WERI-Rb-1 (cell line): ENCODE results near the gene RAB19.

Experiments used
- DNase-seq: peaks from one replicate; pipeline ENCODE4 v3.0.0-alpha.2; 2020
- H3K27ac ChIP-seq: fragments of 250-450 bp; sonication (Bioruptor Pico); 2 replicates; pipeline ENCODE4 v1.5.1; 2020; ENCODE audit warnings: mild to moderate bottlenecking, moderate library complexity
- H3K27me3 ChIP-seq: fragments of 250-450 bp; sonication (Bioruptor Pico); 2 replicates; pipeline ENCODE4 v1.5.1; 2021; ENCODE audit warnings: mild to moderate bottlenecking, low read depth, moderate library complexity; ENCODE audit not compliant: insufficient read depth, severe bottlenecking
- H3K36me3 ChIP-seq: fragments of 250-450 bp; sonication (Bioruptor Pico); 2 replicates; pipeline ENCODE4 v1.5.1; 2020; ENCODE audit warnings: mild to moderate bottlenecking, moderate library complexity
- H3K4me3 ChIP-seq: 2 replicates; pipeline ENCODE4 v1.5.1; 2011; ENCODE audit warnings: low read depth, mild to moderate bottlenecking, control low read depth, low read length
- H3K9me3 ChIP-seq: fragments of 250-450 bp; sonication (Bioruptor Pico); 2 replicates; pipeline ENCODE4 v1.5.1; 2021; ENCODE audit warnings: mild to moderate bottlenecking, moderate library complexity; ENCODE audit not compliant: severe bottlenecking
- TF ChIP-seq, protein P1 (sequence below): IDR thresholded peaks from 2 replicates; pipeline ENCODE4 v1.5.1; 2011; ENCODE audit warnings: low read depth, mild to moderate bottlenecking, control low read depth, inconsistent platforms, low read length

The RAB19 gene

DNA sequence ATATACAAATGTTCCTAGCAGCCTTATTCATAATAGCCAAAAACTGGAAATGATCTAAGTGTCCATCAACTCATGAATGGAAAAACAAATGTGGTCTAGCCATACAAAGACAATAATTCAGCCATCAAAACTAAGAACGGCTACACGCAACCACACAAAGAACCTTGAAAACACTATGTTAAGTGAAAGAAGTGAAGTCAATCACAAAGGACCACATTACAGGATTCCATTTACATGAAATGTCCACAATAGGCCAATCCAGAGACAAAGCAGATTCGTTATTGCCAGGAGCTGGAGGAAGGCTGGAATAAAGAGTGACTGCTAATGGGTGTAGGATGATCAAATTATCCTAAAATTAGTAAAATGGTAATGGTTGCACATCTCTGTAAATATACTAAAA is 54.3 kb downstream of the RAB19 start:
- TF ChIP-seq, protein P1, sequence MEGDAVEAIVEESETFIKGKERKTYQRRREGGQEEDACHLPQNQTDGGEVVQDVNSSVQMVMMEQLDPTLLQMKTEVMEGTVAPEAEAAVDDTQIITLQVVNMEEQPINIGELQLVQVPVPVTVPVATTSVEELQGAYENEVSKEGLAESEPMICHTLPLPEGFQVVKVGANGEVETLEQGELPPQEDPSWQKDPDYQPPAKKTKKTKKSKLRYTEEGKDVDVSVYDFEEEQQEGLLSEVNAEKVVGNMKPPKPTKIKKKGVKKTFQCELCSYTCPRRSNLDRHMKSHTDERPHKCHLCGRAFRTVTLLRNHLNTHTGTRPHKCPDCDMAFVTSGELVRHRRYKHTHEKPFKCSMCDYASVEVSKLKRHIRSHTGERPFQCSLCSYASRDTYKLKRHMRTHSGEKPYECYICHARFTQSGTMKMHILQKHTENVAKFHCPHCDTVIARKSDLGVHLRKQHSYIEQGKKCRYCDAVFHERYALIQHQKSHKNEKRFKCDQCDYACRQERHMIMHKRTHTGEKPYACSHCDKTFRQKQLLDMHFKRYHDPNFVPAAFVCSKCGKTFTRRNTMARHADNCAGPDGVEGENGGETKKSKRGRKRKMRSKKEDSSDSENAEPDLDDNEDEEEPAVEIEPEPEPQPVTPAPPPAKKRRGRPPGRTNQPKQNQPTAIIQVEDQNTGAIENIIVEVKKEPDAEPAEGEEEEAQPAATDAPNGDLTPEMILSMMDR = no peak
- no peak for DNase-seq
- Histone ChIP-seq H3K4me3 (no peak overlapping the region), H3K27ac (no peak overlapping the region), H3K27me3 (no peaks in the 10 kb centered on the region), H3K9me3 (no peaks in the 10 kb centered on the region), H3K36me3 (peaks cover 74% of the 10 kb centered on the region)

DNA sequence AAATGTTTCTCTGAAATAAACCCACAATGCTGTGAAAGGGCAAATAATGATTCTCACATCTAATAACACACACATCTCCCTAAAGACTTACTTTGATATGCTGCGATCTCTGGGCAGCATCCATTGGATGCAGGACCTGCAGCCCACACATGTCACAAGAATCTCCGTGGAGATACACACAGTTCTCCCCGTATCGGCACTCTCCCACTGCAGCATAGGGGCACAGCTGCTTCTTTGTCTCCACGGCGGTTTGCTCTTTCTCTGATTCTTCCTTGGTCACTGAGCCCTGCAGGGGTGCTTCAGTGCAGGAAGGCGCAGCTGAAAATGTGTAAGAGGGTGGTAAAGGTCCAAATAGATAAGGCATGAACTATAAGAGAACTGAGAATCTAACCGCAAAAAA is 55.1 kb downstream of the RAB19 start:
- no peak for DNase-seq
- Histone ChIP-seq H3K36me3 (peaks cover 73% of the 10 kb centered on the region), H3K27ac (no peak overlapping the region), H3K4me3 (no peak overlapping the region), H3K9me3 (no peaks in the 10 kb centered on the region), H3K27me3 (no peaks in the 10 kb centered on the region)
- TF ChIP-seq, protein P1 = no peak

DNA sequence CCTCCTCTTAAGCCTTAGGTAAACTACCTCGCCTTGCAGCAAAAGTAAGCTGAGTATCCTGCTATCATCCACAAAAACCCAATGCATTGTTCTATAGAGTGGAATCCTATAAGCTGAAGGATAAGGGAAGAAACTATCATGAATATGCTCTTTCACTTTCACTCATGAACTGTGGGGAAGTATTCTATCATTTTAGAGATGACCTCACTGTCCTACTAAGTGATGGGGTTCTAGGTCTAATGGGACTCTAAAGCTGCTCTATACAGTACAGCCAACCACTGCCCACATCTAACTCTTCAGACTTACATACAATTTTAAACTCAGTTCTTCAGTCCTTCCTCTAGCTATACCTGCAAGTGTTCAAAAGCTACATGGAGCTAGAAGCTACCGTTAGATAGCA is 59.3 kb downstream of the RAB19 start:
- Histone ChIP-seq H3K27ac (no peak overlapping the region), H3K36me3 (peaks cover 60% of the 10 kb centered on the region), H3K9me3 (no peaks in the 10 kb centered on the region), H3K4me3 (no peak overlapping the region), H3K27me3 (no peaks in the 10 kb centered on the region)
- TF ChIP-seq, protein P1 = no peak
- no peak for DNase-seq

DNA sequence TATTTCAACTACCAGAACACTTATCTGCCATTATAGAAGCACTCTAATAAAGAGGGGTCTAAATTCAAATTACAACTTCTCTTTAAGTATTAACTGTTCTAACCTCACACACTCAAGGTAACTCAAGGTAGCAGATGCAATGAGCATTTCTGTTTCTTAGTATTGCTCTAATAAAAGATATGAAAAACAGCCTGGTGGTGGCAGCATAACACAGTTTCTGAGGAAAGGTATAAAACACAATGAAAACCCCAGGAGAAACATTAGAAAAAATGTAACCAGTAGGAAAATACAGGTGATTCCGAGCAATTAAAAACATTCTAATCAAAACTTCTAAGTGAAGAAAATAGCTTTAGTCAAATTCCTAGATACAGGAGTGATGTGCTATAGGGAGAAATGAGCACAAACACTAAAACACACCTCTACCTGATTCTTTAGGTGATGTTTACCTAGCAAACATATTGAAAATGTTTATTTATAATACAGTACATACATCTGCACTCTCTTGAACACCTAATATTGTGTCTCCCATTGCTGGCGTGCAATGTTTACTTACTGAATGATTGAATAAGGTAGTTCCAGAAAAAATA is 72.0 kb downstream of the RAB19 start:
- Histone ChIP-seq H3K4me3 (no peak overlapping the region), H3K9me3 (no peaks in the 10 kb centered on the region), H3K36me3 (peaks cover 11% of the 10 kb centered on the region), H3K27ac (no peak overlapping the region), H3K27me3 (no peaks in the 10 kb centered on the region)
- TF ChIP-seq, protein P1 = 0 out of 2 replicates have a peak, but pooled peaks have one; percentile 13
- peak; percentile 37 for DNase-seq

DNA sequence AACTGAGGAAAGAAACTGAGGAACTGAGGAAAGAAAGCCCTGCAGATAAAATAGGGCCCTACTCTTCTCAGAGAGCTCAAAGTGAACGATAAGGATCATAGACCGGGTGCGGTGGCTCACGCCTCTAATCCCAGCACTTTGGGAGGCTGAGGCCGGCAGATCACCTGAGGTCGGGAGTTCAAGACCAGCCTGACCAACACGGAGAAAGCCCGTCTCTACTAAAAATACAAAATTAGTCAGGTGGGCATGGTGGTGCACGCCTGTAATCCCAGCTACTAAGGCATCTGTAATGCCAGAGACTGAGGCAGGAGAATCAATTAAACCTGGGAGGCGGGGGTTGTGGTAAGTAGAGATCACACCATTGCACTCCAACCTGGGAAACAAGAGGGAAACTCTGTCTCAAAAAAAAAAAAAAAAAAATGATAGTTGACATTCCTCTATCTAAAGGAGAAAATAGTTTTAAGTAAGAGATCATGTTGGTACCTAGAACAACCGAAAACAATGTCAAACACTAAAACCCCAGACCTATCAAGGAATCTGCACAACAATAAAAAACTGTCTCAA is 72.9 kb downstream of the RAB19 start:
- Histone ChIP-seq H3K9me3 (no peaks in the 10 kb centered on the region), H3K4me3 (no peak overlapping the region), H3K36me3 (peaks cover 2% of the 10 kb centered on the region; the same call in 1 of the 2 replicates), H3K27ac (no peak overlapping the region), H3K27me3 (no peaks in the 10 kb centered on the region)
- DNase-seq = no peak
- TF ChIP-seq, protein P1 = no peak
